Hematopoietic multipotent progenitor cell (in vitro differentiated cells): Measurements from ENCODE around the gene SLC7A14. TPM values are rescaled to one million over a fixed set of nuclear protein-coding genes. Genes with fewer than 3 reads are reported as not detected.

Experiments used
- DNase-seq, 3 donors: peaks; one replicate each; pipeline ENCODE4 v3.0.0-alpha.2; 2011 to 2015; ENCODE audit warnings: low read depth in 2 of 3, low spot score in 2 of 3
- total RNA-seq: library from RNA; depleted of rRNA; stranded (reverse); fragments of >200 nt; gene quantifications from one replicate; pipeline ENCODE4 v1.2.3, GENCODE V29; 2012

Gene SLC7A14
- total RNA-seq, 1 donor = not detected

DNA sequence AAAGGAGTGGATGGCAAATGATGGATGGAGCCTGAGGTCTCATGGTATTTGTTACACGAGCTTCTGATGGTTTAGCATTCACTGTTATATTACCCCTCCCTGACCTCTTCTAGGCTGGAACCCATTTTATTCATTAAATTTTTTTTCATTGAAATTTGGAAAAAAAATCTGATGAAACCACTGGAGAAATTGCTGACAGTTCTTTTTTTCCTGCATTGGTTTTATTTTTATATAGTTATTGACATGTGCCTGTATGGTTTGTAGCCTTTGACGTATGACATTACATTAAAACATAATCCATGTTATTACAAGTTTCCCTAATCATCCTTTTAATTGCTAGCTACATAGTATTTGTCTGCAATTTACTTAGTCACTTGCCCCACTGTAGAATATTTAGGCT is 85.4 kb downstream of the SLC7A14 start:
- no peak for DNase-seq

DNA sequence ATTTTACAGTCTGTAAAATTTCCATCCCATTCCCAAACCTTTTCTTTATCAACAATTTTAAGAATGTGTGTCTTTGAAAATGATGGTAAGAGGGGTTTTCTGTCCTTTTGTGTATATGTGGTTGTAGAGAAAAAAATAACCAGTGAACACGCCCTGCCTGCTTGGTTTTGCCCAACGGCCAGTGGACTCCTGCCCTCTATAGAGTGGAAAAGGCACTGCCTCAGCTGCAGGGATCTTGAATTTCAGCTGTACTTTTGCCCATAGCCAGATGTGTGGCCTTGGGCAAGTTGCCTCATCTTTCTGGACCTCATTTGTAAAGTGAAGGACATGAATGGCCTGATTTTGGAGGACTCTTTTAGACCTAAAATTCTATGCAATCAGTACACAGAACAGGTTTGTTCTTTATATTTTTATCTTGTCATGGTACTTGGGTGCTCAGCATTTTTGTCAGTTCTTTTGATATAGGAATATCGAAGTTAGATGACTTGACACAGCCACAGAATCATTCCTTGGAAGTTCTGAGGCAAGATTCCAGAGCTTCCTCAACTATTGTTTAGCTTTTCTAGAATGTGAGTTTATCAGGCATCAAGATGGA is 86.2 kb downstream of the SLC7A14 start:
- DNase-seq = peak in 1 of 3 donors; percentile 16

DNA sequence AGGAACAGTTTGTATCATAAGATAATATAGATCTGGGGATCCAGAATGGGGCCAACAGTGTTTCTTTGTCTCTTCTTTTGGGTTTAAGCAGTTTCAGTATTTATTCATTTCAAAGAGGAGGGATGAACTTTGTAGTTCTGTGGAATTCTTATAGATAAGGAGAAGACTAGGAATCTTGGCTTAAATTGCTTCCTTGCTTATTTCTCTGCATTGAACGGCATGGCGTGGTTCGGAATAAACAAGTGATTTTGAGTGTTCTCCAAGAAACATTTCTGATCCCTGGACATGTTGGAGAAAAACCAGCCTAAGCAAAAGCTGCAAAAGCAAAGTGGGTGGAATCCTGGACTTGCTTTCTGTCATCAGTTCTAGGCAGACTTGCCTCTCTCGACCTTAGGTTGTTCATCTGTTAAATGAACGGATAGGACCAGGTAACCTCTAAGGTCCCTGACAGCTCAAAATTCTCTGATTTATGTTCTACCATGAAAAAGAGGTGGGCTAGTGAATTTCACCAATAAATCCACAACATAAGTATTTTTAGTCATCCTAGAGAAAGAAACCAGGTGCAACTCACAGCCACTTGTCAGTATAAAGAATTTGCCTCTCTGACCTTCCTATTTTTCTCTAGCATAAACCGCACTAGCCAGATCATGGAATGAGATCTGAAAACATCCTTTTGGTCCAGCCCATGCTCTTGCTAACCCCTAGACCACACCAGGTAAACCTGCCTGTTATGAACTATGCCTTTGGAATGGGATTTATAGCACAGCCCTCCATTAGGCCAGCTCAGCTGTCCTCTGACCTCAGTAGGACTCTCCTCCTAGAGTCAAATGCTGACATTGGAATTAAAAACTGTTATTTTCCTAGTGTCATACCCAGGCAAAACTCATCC is 88.4 kb downstream of the SLC7A14 start:
- no peak for DNase-seq

DNA sequence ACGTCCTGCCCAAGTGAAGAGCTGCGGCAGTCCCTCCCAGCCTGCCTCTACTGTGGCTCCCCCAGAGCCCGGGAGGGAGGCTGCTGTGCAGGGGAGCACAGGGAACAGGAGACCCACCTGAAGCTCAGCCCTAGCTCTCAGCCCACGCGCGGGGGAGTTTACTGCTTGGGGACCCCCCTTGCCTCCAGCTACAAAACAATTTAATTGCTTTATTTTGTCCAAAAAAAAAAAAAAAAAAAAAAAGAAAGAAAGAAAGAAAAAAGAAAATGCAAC is 89.1 kb downstream of the SLC7A14 start:
- no peak for DNase-seq

DNA sequence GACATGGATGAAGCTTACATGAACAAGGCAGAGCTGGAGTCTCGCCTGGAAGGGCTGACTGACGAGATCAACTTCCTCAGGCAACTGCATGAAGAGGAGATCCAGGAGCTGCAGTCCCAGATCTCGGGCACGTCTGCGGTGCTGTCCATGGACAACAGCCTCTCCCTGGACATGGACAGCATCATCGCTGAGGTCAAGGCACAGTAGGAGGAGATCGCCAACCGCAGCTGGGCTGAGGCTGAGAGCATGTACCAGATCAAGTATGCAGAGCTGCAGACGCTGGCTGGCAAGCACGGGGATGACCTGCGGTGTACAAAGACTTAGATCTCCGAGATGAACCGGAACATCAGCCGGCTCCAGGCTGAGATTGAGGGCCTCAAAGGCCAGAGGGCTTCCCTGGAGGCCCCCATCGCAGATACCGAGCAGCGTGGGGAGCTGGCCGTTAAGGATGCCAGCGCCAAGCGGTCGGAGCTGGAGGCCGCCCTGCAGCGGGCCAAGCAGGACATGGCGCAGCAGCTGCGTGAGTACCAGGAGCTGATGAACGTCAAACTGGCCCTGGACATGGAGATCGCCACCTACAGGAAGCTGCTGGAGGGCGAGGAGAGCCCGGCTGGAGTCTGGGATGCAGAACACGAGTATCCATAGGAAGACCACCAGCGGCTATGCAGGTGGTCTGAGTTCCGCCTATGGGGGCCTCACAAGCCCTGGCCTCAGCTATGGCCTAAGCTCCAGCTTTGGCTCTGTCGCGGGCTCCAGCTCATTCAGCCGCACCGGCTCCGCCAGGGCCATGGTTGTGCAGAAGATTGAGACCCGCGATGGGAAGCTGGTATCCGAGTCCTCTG is 89.6 kb downstream of the SLC7A14 start:
- DNase-seq = no peak

DNA sequence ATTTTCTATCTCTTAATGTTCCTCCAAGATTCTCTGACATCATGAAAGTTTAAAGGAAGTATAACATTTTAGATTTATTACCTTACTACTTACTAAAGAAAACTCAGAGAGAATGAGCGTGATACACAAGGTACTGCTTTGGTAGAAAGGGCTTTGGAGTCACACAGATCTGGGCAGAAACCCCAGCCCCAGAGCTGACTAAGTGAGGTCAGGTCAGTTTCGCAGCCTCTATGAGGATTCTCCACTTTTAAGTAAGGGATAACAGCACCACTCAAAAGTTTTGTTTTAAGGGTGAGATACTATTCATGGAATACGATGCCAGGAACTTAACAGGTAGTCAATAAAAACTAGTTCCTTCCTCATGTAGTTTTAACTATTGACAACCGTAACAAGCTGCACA is 91.1 kb downstream of the SLC7A14 start:
- no peak for DNase-seq

DNA sequence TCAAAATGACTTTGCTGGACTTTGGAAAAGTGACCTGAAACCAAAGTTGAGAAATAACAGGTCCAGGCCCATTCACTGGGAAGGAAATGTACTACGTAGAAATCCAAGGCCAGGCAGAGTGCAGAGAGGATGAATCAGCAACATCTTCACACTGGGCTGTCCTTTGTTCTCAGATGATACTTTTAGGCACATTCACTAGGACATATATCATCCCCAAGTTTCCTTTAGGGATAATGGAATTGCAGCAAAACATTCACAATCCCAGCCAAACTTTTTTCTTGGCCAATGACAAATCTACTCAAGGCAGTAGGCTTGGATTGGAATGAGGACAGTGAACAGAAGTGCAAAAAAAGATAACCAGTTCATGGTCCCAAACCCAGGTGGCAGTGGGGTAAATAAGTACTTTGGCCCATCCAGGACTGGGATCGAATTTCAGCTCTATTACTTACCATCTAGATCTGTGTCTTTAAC is 92.1 kb downstream of the SLC7A14 start:
- DNase-seq = no peak

DNA sequence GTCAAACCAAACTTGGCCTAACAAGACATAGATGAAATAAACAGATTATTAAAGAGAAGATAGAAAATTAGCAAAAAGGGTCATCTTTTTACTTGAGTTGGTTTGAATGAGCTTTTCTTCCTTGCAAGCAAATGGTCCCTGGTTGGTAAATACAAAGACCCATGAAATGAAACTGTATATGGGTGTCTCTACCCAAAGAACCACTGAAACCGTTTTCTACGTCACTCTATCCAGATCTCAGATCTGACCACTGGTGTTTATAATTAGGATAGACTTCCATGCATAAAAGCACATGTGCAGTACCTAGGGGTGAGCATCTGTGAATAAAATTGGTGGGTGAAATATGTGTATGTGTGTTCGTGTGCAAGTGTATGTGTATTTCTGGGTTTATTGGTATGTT is 94.0 kb downstream of the SLC7A14 start:
- DNase-seq = no peak

DNA sequence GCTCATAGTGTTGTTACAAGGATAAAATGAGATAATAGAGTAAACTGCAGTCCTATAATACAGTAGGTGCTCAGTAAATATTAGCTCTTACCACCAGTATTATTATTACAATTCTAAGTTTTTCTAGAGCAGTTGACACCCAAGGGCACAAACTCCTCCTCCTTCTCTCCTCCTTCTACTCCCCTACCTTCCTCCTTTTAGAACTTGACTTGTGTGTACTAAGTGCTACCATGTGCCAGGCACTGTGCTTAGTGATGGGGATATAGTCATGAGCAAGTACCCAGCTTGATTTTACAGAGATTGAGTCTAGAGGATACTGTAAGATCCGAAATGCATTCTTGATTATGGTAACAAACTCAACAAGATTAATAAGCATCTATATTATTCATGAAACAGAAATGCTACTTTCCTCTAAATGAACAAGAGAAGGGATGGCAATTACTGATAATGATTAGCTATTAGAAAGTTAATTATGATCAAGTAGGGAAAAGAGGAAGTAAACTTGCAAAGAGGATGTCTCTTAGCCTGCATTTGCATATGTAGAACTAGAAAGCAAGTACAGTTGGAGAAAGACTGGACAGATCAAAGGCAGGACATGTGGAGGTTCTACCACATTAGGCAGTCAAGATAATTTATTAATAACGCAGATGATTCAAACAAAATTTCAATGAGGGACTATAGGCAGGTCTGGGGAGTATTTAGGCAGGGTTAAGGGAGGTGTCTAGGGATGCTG is 94.9 kb downstream of the SLC7A14 start:
- DNase-seq = no peak

DNA sequence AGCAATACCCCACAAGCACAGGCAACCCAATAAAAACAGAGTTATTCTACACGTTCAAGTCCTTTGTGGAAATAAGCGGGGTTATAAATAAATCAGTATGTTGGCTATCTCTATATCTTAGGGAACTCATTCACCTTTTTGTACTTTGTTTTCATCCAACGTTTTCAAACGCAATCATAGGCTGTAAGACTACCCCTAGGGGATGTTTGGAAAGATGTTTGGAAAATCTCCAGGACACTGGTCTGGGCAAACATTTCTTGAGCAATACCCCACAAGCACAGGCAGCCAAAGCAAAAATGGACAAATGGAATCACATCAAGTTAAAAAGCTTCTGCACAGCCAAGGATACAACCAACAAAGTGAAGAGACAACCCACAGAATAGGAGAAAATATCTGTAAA is 97.1 kb downstream of the SLC7A14 start:
- no peak for DNase-seq

DNA sequence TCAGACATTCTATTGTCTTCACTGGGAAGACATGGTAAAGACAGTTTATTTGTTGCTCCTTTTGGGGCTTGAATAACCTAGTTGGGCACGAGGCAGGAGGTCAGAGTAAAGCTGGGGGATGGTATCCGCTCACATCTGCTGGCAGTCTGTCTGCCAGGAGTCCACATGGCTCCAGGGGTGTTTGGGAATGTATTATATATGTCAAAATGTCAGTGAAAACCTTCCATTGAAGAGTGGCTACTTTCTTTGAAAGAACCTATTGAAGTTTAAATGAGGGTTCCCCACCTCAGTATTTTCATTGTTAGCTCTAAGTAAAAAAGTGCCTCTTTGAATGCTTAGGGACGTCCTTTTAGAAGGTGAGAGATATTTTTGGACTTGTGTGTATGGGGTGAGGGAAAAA is 98.8 kb downstream of the SLC7A14 start:
- no peak for DNase-seq

DNA sequence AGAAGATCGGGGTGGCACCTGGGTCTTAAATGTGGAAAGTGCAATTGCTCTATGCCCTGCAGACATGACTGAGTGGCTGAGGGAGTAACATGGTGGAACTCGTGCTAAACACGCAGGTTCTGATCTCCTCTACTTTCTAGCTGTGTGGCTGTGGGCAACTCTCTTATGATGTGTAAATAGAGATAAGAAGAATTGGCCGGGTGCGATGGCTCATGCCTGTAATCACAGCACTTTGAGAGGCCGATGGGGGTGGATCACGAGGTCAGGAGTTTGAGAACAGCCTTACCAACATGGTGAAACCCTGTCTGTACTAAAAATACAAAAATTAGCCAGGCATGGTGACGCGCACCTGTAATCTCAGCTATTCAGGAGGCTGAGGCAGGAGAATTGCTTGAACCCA is 99.5 kb downstream of the SLC7A14 start:
- no peak for DNase-seq

DNA sequence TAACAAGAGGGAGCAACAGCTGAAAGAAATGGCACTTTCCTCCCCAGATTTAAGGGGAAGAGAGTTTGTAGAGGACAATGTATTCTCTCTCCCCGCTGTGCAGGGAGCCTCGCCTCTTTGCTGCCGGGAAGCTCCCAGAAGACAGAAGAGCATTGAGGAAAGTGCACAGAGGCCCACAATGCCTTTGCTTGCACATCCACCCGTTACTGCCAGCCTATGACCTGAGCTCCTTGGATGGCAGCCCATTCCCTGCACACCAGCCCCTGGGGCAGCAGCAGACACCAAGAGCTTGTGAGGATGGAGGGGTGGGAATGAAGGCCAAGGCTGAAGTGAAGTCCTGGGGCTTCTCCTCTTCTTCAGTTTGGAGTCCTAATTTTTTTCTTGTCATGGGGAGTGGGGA is 100.2 kb downstream of the SLC7A14 start:
- DNase-seq = no peak

DNA sequence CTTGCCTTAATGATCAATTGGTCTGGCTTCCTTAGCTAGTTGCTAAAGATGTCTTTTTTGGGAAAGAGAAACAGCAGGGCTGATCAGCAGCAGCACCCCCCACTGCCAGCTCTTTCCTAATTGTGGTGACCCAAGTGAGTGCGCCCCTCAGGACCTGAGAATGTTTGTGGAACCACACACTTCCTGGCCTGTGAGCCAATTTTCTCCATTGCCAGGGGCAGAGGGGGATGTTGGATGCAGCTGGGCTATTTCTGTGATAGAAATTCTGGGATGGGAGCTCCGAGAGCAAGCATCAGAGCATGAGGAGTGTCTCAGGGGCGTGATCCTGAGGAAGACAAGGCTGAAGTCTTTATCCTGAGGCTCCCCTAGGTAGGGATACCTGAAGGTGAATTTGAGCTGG is 100.6 kb downstream of the SLC7A14 start:
- no peak for DNase-seq

DNA sequence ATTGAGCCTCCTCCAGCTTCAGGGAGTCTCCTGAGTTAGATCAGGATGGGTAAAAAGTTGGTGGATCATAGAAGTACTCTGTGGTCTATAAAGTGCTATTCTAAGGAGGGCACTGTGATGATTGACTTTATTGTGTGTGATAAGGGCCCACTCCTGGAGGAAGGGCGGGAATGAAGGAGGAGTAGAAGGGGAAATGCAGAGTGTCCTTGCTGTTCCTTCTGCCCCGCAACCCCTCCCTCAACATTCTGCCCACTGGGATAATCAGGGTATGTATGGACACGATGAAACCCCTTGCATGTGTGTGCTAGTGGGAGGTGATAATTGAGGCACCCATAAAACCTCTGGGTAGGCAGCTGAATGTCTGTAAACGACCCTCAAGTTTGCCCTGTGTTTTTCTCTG is 101.0 kb downstream of the SLC7A14 start:
- DNase-seq = no peak

DNA sequence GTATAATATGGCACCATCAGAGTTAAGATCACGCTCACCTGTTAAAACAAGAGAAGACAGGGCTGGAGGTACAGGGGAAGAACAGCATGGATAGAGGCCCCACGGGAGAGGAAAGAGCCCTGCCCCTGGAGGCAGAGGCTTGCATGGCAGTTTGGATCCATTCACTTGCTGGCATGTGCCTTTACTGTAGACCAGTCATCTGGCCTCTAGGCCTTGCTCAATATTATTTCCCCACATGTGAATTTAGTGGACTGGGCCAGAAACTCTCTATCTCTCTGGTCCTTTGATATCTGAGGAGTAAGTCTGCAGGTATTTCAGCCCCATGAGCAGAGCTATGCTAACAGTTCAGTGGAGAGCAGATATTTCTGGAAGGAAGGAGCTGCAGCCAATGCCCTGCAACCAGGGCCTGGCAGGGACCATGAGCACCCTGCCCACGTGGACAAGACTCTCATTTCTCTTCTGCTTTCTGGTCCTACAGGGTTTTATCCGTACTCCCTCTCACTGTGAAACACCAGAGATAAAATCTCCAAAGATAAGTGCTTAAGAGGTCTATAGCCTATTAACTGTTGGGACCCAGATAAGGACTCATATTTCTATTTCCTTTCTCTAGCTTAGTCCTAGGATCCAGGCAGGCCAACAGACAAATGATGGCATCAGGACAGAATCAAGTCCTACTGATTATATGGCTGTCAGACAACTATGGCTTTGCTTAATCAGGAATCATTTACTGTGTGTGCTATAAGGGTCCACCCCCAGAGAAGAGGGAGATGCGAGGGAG is 102.2 kb downstream of the SLC7A14 start:
- DNase-seq = no peak

DNA sequence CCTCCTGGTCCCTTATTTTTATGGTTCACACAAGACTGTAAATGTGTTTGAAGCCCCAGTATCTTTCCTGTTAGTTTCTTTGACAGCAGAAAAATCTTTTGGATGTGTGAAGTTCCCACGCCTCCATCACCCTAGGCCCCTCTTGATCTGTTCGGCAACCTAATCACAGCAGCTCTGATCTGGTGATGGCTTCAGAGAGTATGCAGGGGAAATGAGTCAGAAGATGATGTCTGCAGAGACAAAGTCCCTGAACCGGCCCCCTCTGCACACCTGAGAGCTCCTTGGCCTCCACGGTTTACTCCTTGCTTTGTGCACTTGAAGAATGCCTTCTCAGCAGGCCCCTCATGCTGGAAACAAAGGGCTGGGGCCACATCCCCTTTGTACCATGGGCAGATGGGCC is 103.7 kb downstream of the SLC7A14 start:
- DNase-seq = no peak

DNA sequence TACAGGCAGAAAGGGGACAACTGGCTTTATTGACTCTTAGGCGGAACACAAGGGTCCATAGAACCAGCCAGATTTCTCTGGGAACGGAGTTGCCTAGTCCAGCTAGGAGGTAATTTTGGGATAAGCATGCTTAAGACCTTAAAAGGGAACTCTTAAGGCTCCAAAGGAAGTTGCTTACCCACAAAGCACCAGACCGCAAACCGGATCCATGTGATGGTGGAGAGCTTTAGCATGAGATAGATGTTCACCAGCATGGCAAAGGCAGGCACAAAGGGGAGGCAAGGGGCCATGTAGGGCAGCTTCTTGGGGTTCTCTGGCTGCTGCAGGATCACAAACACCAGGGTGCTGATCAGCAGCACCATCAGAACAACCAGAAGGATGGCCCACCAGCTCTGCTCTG is 105.8 kb downstream of the SLC7A14 start:
- no peak for DNase-seq

DNA sequence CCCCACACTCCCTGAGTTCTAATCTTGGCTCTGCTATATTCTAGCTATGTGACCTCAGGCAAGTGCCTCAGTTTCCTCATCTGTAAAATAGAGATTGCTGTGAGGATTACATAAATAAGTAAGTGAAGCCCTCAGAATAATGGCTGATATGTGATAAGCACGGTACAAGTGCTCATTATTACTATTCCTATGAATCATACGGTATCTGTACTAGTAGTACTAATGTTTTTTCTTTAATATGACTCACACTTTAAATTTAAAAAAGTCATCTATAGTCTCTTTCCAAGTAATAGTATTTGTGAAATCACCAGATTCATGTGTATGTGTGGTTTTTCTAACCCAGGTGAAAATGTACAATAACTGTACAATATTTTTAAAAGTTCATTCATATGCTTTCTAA is 108.5 kb downstream of the SLC7A14 start:
- DNase-seq = no peak

DNA sequence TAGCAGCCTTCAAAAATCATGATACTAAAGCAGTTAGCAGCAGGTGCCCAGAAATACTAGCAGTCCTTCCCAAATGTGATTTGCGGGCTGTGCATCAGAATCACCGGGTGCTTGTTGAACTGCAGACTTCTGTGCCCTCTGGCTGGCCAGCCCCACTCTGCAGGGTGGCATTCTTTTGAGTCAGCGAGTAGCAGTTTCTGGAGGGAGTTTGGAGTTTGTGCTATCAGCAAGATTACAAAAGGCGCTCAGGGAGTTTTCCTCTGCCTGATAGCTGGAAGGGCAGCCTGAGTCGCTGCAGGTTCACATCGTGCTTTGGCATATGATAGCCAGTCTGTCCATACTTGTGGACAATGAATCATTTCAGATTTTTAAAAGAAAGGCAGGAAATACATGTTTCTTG is 109.6 kb downstream of the SLC7A14 start:
- no peak for DNase-seq
